ENCODE results near the gene DENND11.

The DENND11 gene

GRCh38 chr7:141702047-141702567 lies at the start of gene DENND11:
Gene DENND11 (minus strand): TSS chr7:141702166. CDS start chr7:141702153, 13 bp downstream.
- DNase-seq (ENCODE audit: low spot score): peak; percentile 21

GRCh38 chr7:141748396-141748795 lies 46.4 kb upstream of the DENND11 start:
- no peak for DNase-seq (ENCODE audit: low spot score)

GRCh38 chr7:141744131-141744530 lies 42.2 kb upstream of the DENND11 start:
- no peak for DNase-seq (ENCODE audit: low spot score)

- DNase-seq (ENCODE audit: low spot score): no peak
These were observed 40.3 kb upstream of the DENND11 start for GRCh38 chr7:141742229-141742628.

- DNase-seq (ENCODE audit: low spot score): no peak
These were observed 37.3 kb upstream of the DENND11 start for GRCh38 chr7:141739250-141739649.

GRCh38 chr7:141738592-141739013 lies 36.6 kb upstream of the DENND11 start:
- no peak for DNase-seq (ENCODE audit: low spot score)

GRCh38 chr7:141737836-141738591 lies 36.0 kb upstream of the DENND11 start, which contains the start of gene SSBP1:
Gene SSBP1 (plus strand): TSS chr7:141738358. CDS start chr7:141739167, 809 bp downstream.
- DNase-seq (ENCODE audit: low spot score): peak; percentile 96

GRCh38 chr7:141737118-141737835 lies 35.3 kb upstream of the DENND11 start:
- DNase-seq (ENCODE audit: low spot score): peak; percentile 11

- DNase-seq (ENCODE audit: low spot score): peak; percentile 12
These were observed 29.6 kb upstream of the DENND11 start for GRCh38 chr7:141731476-141732149.

GRCh38 chr7:141729020-141729419 lies 27.1 kb upstream of the DENND11 start:
- no peak for DNase-seq (ENCODE audit: low spot score)

- DNase-seq (ENCODE audit: low spot score): no peak
These were observed 20.6 kb upstream of the DENND11 start for GRCh38 chr7:141722529-141722928.

- no peak for DNase-seq (ENCODE audit: low spot score)
These were observed 15.5 kb upstream of the DENND11 start for GRCh38 chr7:141717450-141717849.

GRCh38 chr7:141715794-141716689 lies 14.1 kb upstream of the DENND11 start:
- DNase-seq (ENCODE audit: low spot score): no peak

GRCh38 chr7:141715018-141715417 lies 13.1 kb upstream of the DENND11 start:
- DNase-seq (ENCODE audit: low spot score): no peak

- no peak for DNase-seq (ENCODE audit: low spot score)
These were observed 12.6 kb upstream of the DENND11 start for GRCh38 chr7:141714571-141714970.

GRCh38 chr7:141713890-141714289 lies 11.9 kb upstream of the DENND11 start:
- DNase-seq (ENCODE audit: low spot score): no peak

GRCh38 chr7:141712603-141713255 lies 10.8 kb upstream of the DENND11 start:
- DNase-seq (ENCODE audit: low spot score): no peak

- DNase-seq (ENCODE audit: low spot score): no peak
These were observed 8.3 kb upstream of the DENND11 start for GRCh38 chr7:141710301-141710700.

GRCh38 chr7:141709749-141710148 lies 7.8 kb upstream of the DENND11 start:
- no peak for DNase-seq (ENCODE audit: low spot score)

GRCh38 chr7:141709318-141709717 lies 7.4 kb upstream of the DENND11 start:
- DNase-seq (ENCODE audit: low spot score): no peak

- DNase-seq (ENCODE audit: low spot score): no peak
These were observed 6.4 kb upstream of the DENND11 start, which contains the start of gene WEE2 for GRCh38 chr7:141708351-141708750. Gene WEE2 (plus strand): TSS chr7:141708353. CDS start chr7:141708759, 406 bp downstream.

All from pons (tissue), 1 donor.